Measurements from ENCODE around the gene ZNF451.

The ZNF451 gene

GRCh38 chr6:57209030-57209429 is 119.0 kb downstream of the ZNF451 start:
- DNase-seq (ENCODE audit: low spot score): no peak

GRCh38 chr6:57210060-57210459 is 120.1 kb downstream of the ZNF451 start:
- no peak for DNase-seq (ENCODE audit: low spot score)

GRCh38 chr6:57215260-57215659 is 125.3 kb downstream of the ZNF451 start:
- DNase-seq (ENCODE audit: low spot score): no peak

GRCh38 chr6:57216235-57217101 is 126.5 kb downstream of the ZNF451 start:
- no peak for DNase-seq (ENCODE audit: low spot score)

- no peak for DNase-seq (ENCODE audit: low spot score)
These were observed 127.3 kb downstream of the ZNF451 start for GRCh38 chr6:57217270-57217669.

All from iPS-NIHi11 (cell line).